Dedifferentiated amniotic fluid mesenchymal stem cell (primary cell): ENCODE data around the gene SEPHS2.
"Not testable (repeated sequence)": the region's sequence is repeated elsewhere in the genome, so short reads cannot be mapped to it uniquely, and the experiment has no call there.

Experiments used
- DNase-seq: peaks from one replicate; pipeline ENCODE4 v3.0.0-alpha.2; 2016; ENCODE audit errors: extremely low spot score

The SEPHS2 gene

GRCh38 chr16:30445408-30446202, at the start of gene SEPHS2:
SEPHS2 (minus strand) TSS chr16:30445874; CDS start chr16:30445727, 147 bp downstream.
- peak; percentile 98 for DNase-seq

- no peak for DNase-seq
Observed at GRCh38 chr16:30494709-30495108, 49.0 kb upstream of the SEPHS2 start.

DNA sequence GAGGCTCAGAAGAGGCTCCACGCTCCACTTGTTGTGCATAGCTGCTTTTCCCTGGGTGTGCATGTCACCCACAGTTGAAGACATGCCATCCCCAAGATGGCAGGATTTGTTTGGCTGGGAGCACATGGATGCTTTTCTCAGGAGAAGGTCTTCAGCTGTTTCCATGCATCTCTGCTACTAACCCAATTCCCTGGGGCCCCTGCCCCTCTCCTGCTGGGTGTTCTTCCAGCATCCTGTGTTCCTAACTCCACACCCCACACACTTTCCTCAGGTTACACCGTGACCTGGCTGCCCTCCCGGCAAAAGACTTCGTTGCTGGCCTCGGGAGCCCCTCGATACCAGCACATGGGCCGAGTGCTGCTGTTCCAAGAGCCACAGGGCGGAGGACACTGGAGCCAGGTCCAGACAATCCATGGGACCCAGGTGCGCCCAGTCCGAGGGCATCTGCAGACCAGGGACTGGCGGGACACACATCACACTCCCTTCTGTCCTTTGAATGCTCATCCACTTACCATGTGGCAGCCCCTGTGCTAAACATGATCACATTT, 48.3 kb upstream of the SEPHS2 start:
- no peak for DNase-seq

- peak; percentile 42 for DNase-seq
Observed at GRCh38 chr16:30491744-30492308, 46.2 kb upstream of the SEPHS2 start.

- no peak for DNase-seq
Observed at GRCh38 chr16:30491229-30491628, 45.6 kb upstream of the SEPHS2 start.

- no peak for DNase-seq
Observed at GRCh38 chr16:30490210-30490609, 44.5 kb upstream of the SEPHS2 start.

- no peak for DNase-seq
Observed at GRCh38 chr16:30488764-30489605, 43.3 kb upstream of the SEPHS2 start.

GRCh38 chr16:30485818-30486436, 40.3 kb upstream of the SEPHS2 start:
- no peak for DNase-seq

DNA sequence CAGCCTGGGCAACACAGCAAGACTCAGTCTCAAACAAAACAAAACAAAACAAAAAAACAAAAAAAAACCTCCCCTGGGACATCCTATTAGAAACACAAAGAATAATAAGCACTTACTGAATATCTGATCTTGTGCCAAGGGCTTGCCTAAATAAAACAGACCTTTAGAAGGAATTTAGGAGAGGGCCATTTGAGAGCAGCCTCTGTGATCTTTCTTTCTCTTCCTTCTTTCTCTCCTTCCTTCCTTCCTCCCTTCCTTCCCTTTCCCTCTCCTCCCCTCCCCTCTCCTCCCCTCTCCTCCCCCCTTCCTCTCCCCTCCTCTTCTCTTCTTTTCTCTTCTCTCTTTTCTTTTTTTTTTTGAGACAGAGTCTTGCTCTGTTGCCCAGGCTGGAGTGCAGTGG, 39.2 kb upstream of the SEPHS2 start:
- DNase-seq = no peak

GRCh38 chr16:30482366-30482765, 36.7 kb upstream of the SEPHS2 start:
- DNase-seq = no peak

DNA sequence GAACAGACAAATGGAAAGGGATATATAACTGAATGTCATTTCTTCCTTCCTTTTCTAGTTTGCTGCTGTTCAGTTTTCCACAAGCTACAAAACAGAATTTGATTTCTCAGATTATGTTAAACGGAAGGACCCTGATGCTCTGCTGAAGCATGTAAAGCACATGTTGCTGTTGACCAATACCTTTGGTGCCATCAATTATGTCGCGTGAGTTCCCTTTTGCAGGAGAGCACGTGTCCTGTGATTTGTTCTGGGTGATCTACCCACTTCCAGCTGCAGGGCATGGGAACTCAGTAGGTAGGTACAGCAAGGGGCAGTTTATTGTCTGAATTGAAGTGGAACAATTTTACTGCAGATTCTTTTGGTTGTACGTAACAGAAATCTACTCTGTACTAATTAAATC, 35.7 kb upstream of the SEPHS2 start:
- no peak for DNase-seq

- DNase-seq = no peak
Observed at GRCh38 chr16:30478766-30479478, 33.2 kb upstream of the SEPHS2 start.

GRCh38 chr16:30477773-30478172, 32.1 kb upstream of the SEPHS2 start:
- not testable (repeated sequence) for DNase-seq

GRCh38 chr16:30476991-30477390, 31.3 kb upstream of the SEPHS2 start:
- DNase-seq = no peak

DNA sequence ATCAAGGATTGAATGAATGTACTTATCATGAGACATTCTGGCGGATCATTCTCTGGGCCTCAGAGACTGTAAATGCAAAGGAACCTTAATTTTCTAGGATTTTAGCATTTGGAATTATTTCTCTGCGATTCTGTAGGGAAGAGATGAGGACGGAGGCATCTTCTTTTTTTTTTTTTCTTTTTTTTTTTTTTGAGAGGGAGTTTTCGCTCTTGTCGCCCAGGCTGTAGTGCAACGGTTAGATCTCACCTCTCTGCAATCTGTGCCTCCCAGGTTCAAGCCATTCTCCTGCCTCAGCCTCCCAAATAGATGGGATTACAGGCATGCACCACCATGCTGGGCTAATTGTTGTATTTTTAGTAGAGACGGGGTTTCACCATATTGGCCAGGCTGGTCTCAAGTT, 29.0 kb upstream of the SEPHS2 start:
- no peak for DNase-seq

DNA sequence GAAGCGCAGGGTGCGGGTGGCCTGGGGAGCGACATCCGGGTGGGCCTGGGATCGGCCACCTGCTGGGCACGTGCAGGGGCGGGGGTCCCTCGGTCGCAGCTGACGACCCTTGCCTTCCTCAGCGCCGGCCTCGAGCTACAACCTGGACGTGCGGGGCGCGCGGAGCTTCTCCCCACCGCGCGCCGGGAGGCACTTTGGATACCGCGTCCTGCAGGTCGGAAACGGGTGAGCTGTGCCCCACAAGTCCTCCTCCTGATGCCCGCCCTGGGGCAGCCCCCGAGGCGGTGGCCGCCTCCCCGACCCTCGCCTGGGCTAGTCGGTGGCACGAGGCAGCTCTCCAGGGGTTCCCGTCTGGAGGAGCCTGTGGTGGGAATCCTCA, 28.4 kb upstream of the SEPHS2 start:
- DNase-seq = no peak

DNA sequence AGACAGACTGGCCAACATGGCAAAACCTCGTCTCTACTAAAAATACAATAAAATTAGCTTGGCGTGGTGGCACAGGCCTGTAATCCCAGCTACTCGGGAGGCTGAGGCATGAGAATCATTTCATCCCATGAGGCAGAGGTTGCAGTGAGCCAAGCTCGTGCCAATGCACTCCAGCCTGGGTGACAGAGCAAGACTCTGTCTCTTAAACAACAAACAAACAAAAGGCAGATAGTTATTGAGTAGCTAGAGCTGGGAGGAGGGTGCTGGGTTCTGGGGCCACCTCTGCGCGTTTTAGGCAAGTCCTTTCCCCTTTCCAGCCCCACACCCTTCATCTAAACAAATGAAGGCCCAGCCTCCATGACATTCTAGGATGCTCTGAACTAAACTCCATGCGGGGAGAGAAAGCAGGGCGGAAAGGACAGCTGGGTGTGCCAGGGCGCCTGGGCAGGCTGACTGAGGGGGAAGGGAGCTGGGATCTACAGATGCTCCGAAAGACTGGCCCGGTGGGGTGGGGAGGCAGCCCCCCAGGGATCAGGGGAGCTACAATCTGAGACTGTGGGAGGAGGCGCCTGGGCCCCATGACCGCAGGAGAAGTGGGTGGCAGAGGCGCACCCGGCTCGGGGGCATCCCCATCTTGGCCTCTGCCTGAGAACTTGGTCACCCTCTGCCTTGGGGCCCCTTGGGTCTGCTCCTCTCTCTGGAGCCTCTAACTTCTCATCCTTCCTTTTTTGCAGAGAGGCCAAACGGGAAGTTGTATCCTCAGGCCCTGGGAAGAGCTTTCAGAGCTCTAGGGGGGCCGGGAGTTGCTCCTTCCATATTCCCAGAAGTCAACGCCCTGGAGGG, 27.8 kb upstream of the SEPHS2 start:
- no peak for DNase-seq

- no peak for DNase-seq
Observed at GRCh38 chr16:30472328-30472942, 26.8 kb upstream of the SEPHS2 start, which contains the start of gene ITGAL. ITGAL (plus strand) TSS chr16:30472742; CDS start chr16:30472838, 96 bp downstream.

DNA sequence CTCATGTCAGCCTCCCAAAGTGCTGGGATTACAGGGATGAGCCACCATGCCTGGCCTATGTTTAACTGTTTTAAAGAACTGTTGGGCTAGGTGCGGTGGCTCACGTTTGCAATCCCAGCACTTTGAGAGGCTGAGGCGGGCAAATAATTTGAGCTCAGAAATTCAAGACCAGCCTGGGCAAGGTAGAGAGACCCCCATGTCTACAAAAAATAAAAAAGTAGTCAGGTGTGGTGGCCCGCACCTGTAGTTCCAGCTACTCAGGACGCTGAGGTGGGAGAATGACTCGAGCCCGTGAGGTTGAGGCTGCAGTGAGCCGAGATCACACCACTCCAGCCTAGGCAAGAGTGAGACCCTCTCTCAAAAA, 24.9 kb upstream of the SEPHS2 start:
- DNase-seq = no peak

GRCh38 chr16:30470170-30470512, 24.5 kb upstream of the SEPHS2 start:
- DNase-seq = no peak
